ENCODE measurements around the gene SLC12A4. TPM values are rescaled to one million over a fixed set of nuclear protein-coding genes. Genes with fewer than 3 reads are reported as not detected.

SLC12A4 gene
- total and polyA plus RNA-seq, 2 of the 13 experiments (the other 11 are each of a cell fraction or from before 2014, with no cell fraction given), result 65.1 to 84.3 TPM

GRCh38 chr16:67942510-67943255 lies 25.8 kb downstream of the SLC12A4 start (continued):
- TF ChIP-seq, protein P1, sequence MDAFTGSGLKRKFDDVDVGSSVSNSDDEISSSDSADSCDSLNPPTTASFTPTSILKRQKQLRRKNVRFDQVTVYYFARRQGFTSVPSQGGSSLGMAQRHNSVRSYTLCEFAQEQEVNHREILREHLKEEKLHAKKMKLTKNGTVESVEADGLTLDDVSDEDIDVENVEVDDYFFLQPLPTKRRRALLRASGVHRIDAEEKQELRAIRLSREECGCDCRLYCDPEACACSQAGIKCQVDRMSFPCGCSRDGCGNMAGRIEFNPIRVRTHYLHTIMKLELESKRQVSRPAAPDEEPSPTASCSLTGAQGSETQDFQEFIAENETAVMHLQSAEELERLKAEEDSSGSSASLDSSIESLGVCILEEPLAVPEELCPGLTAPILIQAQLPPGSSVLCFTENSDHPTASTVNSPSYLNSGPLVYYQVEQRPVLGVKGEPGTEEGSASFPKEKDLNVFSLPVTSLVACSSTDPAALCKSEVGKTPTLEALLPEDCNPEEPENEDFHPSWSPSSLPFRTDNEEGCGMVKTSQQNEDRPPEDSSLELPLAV (CRISPR knock-in tag; conservative IDR thresholded peaks at IDR 0.05; ENCODE audit: low read depth), result no peak
- TF ChIP-seq GABPA (IDR thresholded peaks at IDR 0.05; ENCODE audit: low read depth, low read length), result no peak
- TF ChIP-seq GABPA (CRISPR knock-in tag; IDR thresholded peaks at IDR 0.05; ENCODE audit: low read depth), result no peak
- peak; percentile 35; the same call in 1 of the 2 replicates for TF ChIP-seq ZNF296 (CRISPR knock-in tag; conservative IDR thresholded peaks at IDR 0.05)
- no peak; the same call in 1 of the 2 replicates for TF ChIP-seq ZNF776 (CRISPR knock-in tag; IDR thresholded peaks at IDR 0.05)
- no peak for TF ChIP-seq STAT5B (CRISPR knock-in tag; IDR thresholded peaks at IDR 0.05)
- TF ChIP-seq, protein P2, sequence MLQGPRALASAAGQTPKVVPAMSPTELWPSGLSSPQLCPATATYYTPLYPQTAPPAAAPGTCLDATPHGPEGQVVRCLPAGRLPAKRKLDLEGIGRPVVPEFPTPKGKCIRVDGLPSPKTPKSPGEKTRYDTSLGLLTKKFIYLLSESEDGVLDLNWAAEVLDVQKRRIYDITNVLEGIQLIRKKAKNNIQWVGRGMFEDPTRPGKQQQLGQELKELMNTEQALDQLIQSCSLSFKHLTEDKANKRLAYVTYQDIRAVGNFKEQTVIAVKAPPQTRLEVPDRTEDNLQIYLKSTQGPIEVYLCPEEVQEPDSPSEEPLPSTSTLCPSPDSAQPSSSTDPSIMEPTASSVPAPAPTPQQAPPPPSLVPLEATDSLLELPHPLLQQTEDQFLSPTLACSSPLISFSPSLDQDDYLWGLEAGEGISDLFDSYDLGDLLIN (CRISPR knock-in tag; IDR thresholded peaks at IDR 0.05; ENCODE audit: borderline replicate concordance), result 0 out of 2 replicates have a peak, but pooled peaks have one; percentile 16
- 0 out of 2 replicates have a peak, but pooled peaks have one; percentile 47 for TF ChIP-seq ZKSCAN5 (CRISPR knock-in tag; IDR thresholded peaks at IDR 0.05)
- TF ChIP-seq, protein P3, sequence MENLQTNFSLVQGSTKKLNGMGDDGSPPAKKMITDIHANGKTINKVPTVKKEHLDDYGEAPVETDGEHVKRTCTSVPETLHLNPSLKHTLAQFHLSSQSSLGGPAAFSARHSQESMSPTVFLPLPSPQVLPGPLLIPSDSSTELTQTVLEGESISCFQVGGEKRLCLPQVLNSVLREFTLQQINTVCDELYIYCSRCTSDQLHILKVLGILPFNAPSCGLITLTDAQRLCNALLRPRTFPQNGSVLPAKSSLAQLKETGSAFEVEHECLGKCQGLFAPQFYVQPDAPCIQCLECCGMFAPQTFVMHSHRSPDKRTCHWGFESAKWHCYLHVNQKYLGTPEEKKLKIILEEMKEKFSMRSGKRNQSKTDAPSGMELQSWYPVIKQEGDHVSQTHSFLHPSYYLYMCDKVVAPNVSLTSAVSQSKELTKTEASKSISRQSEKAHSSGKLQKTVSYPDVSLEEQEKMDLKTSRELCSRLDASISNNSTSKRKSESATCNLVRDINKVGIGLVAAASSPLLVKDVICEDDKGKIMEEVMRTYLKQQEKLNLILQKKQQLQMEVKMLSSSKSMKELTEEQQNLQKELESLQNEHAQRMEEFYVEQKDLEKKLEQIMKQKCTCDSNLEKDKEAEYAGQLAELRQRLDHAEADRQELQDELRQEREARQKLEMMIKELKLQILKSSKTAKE (CRISPR knock-in tag; IDR thresholded peaks at IDR 0.05; ENCODE audit: borderline replicate concordance), result no peak
- TF ChIP-seq ZNF292 (CRISPR knock-in tag; IDR thresholded peaks at IDR 0.05; ENCODE audit: borderline replicate concordance, low read depth), result no peak; the same call in 1 of the 2 replicates
- TF ChIP-seq, protein P4, sequence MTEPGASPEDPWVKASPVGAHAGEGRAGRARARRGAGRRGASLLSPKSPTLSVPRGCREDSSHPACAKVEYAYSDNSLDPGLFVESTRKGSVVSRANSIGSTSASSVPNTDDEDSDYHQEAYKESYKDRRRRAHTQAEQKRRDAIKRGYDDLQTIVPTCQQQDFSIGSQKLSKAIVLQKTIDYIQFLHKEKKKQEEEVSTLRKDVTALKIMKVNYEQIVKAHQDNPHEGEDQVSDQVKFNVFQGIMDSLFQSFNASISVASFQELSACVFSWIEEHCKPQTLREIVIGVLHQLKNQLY (CRISPR knock-in tag; IDR thresholded peaks at IDR 0.05), result 0 out of 2 replicates have a peak, but pooled peaks have one; percentile 12
- TF ChIP-seq ATF7 (IDR thresholded peaks at IDR 0.05), result no peak
- TF ChIP-seq ATF7 (CRISPR knock-in tag; IDR thresholded peaks at IDR 0.05), result no peak
- peak; percentile 8; the same call in 1 of the 2 replicates for TF ChIP-seq ELF3 (CRISPR knock-in tag; IDR thresholded peaks at IDR 0.05)
- TF ChIP-seq GRHL1 (CRISPR knock-in tag; conservative IDR thresholded peaks at IDR 0.05), result no peak
- TF ChIP-seq ARHGAP35 (CRISPR knock-in tag; IDR thresholded peaks at IDR 0.05; ENCODE audit: borderline replicate concordance), result 0 out of 2 replicates have a peak, but pooled peaks have one; percentile 18
- TF ChIP-seq CBFB (CRISPR knock-in tag; IDR thresholded peaks at IDR 0.05), result 0 out of 2 replicates have a peak, but pooled peaks have one; percentile 54
- TF ChIP-seq, protein P5, sequence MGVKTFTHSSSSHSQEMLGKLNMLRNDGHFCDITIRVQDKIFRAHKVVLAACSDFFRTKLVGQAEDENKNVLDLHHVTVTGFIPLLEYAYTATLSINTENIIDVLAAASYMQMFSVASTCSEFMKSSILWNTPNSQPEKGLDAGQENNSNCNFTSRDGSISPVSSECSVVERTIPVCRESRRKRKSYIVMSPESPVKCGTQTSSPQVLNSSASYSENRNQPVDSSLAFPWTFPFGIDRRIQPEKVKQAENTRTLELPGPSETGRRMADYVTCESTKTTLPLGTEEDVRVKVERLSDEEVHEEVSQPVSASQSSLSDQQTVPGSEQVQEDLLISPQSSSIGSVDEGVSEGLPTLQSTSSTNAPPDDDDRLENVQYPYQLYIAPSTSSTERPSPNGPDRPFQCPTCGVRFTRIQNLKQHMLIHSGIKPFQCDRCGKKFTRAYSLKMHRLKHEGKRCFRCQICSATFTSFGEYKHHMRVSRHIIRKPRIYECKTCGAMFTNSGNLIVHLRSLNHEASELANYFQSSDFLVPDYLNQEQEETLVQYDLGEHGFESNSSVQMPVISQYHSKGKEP (CRISPR knock-in tag; IDR thresholded peaks at IDR 0.05), result no peak
- peak; percentile 90; the same call in 1 of the 2 replicates for TF ChIP-seq NFIB (CRISPR knock-in tag; IDR thresholded peaks at IDR 0.05; ENCODE audit: borderline replicate concordance)
- no peak; the same call in 1 of the 2 replicates for TF ChIP-seq ZNF572 (CRISPR knock-in tag; IDR thresholded peaks at IDR 0.05)
